GM12874 (cell line): ENCODE measurements around the gene RASAL2.

Experiments used
- CTCF ChIP-seq: IDR thresholded peaks from 2 replicates; pipeline ENCODE4 v1.5.1; 2011; ENCODE audit warnings: low read depth, mild to moderate bottlenecking, control low read depth, low read length, moderate library complexity; ENCODE audit not compliant: insufficient read depth

The RASAL2 gene

GRCh38 chr1:178061620-178062019, 32.3 kb upstream of the RASAL2 start:
- TF ChIP-seq CTCF: no peak

- no peak for TF ChIP-seq CTCF
Observed at GRCh38 chr1:178064191-178064821, 29.6 kb upstream of the RASAL2 start.

GRCh38 chr1:178065250-178065649, 28.7 kb upstream of the RASAL2 start:
- TF ChIP-seq CTCF: no peak

- no peak for TF ChIP-seq CTCF
Observed at GRCh38 chr1:178066296-178066907, 27.5 kb upstream of the RASAL2 start.

- TF ChIP-seq CTCF: no peak
Observed at GRCh38 chr1:178066908-178067614, 26.8 kb upstream of the RASAL2 start.

GRCh38 chr1:178071811-178072210, 22.1 kb upstream of the RASAL2 start:
- no peak for TF ChIP-seq CTCF

- TF ChIP-seq CTCF: no peak
Observed at GRCh38 chr1:178072326-178072725, 21.6 kb upstream of the RASAL2 start.
